Measurements from ENCODE around the gene ZBTB8A.
"Not testable (repeated sequence)": the region's sequence is repeated elsewhere in the genome, so short reads cannot be mapped to it uniquely, and the experiment has no call there.

Gene ZBTB8A

DNA sequence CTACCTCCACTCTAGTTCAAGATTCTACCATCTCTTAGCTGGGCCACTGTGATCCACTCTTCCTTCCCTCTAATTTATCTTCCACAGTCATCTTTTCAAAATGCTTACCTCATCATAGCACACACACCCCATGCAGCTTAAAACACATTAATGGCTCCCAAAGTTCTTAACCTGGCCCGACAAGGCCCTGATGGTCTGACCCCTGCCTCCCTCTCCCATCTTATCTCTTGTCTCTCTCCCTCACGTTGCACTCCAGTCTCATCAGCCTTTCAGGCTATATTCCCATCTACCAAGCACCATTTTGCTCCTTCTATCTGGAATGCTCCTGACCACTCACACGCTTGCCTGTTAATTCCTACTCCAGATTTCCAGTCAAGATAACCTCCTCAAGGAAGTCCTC lies 2.5 kb upstream of the ZBTB8A start:
- Histone ChIP-seq H3K9ac (ENCODE audit: low read length in 2 of 2) (no peak overlapping the region), H3K27ac (ENCODE audit: low read length) (no peak overlapping the region), H3K9me3 (ENCODE audit: control insufficient read depth in 2 of 2, low read length in 2 of 2) (no peaks in the 10 kb centered on the region), H3K36me3 (ENCODE audit: control insufficient read depth in 2 of 2, insufficient read depth in 2 of 2, low read length in 2 of 2) (no peaks in the 10 kb centered on the region), H3K27me3 (ENCODE audit: control insufficient read depth in 1 of 2, insufficient read depth in 2 of 2, low read length in 2 of 2) (no peaks in the 10 kb centered on the region), H3K4me3 (ENCODE audit: low read length in 2 of 2) (no peak overlapping the region), H3K4me1 (ENCODE audit: control insufficient read depth, insufficient read depth, low read length) (peaks cover 5% of the 10 kb centered on the region)

DNA sequence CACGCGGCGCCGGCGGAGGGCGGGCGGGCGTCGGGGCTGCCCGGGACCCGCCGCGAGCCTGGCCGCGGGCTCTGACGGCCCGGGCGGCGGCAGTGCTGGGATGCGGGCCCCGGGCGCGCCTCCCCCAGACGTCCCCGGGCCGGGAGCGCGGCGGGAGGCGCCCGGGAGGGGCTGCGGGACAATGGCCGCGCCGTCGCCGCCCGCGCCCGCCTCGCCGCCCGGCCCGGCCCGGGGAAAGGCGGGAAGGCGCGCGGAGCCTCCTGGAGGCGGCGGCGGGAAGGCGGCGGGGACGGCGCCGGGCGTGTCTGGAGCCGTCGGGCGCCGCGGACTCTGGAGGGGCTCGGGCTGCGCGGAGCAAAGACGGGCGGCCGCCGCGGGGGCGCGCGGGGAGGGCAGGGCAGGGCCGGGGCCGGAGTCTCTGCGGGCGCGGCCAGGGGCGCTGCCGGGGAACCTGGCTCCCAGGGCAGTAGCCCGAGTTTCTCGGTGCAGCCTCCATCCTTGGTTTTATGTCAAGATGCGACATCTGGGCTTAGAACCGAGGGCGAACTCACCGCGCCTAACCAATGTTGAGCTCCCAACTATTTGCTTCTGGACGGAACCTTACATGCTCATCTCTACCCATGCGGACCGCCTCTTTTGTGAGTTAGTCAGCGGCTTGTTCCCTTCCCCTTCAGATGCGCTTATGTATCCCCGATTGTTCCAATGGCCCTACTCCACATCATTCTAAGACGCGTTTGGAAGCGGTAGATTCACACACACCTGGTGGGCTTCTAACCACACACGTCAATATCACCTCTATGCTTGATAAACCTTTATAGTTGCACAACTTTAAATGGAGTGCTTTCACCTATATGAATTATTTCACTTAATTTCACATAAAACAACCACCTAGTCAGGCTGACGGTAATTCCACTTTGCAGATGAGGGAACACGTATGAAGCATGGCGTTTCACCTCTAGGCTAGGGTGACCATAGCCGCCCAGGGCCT lies 651 bp downstream of the ZBTB8A start:
- H3K36me3 ChIP-seq (ENCODE audit: control insufficient read depth in 2 of 2, insufficient read depth in 2 of 2, low read length in 2 of 2): no peaks in the 10 kb centered on the region
- H3K9me3 ChIP-seq (ENCODE audit: control insufficient read depth in 2 of 2, low read length in 2 of 2): no peaks in the 10 kb centered on the region
- H3K27ac ChIP-seq (ENCODE audit: low read length): no peak overlapping the region
- H3K4me1 ChIP-seq (ENCODE audit: control insufficient read depth, insufficient read depth, low read length): peaks cover 5% of the 10 kb centered on the region
- H3K4me3 ChIP-seq (ENCODE audit: low read length in 2 of 2): peak overlapping the region; percentile 82 to 83
- H3K9ac ChIP-seq (ENCODE audit: low read length in 2 of 2): peak overlapping the region; percentile 68
- H3K27me3 ChIP-seq (ENCODE audit: control insufficient read depth in 1 of 2, insufficient read depth in 2 of 2, low read length in 2 of 2): no peaks in the 10 kb centered on the region

DNA sequence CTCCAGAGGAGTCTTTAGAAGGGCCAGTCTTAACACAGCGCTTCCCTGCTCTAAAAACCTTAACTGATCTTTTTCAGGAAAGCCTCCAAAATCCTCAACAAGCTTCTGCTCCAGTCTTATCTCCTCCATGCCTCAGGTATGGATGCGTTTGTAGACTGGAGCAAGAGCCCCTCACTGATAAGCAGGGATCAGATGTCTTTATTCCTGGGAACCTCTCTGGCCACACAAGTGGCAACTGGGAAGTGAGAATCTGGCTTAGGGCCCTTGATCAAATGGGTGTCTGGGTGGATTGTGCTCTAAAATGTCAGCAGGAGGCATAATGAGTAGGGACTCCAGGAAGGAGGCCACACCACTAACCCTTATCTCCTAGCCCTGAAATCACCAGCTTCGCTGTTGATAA lies 1.4 kb downstream of the ZBTB8A start:
- Histone ChIP-seq H3K36me3 (ENCODE audit: control insufficient read depth in 2 of 2, insufficient read depth in 2 of 2, low read length in 2 of 2) (no peaks in the 10 kb centered on the region), H3K9me3 (ENCODE audit: control insufficient read depth in 2 of 2, low read length in 2 of 2) (no peaks in the 10 kb centered on the region), H3K27me3 (ENCODE audit: control insufficient read depth in 1 of 2, insufficient read depth in 2 of 2, low read length in 2 of 2) (no peaks in the 10 kb centered on the region), H3K9ac (ENCODE audit: low read length in 2 of 2) (peak overlapping the region in 1 of 2 donors; percentile 68), H3K4me1 (ENCODE audit: control insufficient read depth, insufficient read depth, low read length) (peaks cover 5% of the 10 kb centered on the region), H3K4me3 (ENCODE audit: low read length in 2 of 2) (peak overlapping the region; percentile 82 to 83), H3K27ac (ENCODE audit: low read length) (no peak overlapping the region)

DNA sequence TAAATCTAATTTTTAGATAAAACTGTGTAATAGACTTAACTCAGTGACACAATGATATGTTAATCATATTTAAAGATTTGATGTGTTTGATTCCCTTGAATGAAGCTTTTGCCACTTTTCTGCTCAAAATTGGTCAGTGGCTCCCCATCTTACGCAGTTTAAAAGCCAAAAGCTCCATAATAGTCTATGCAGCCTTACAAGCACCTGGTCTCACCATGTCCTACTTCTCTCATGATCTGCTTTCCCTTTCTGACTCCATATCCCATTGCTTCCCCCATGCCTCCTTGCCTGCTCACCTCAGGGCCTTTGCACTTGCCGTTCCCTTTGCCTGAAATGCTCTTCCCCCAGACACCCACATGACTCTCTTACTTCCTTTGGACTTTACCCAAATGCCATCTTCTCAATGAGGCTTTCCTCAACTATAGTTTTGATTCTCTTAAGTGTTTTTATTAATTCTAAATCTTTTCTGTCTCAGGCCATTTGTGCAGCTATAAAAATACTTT lies 1.9 kb downstream of the ZBTB8A start:
- Histone ChIP-seq H3K9me3 (ENCODE audit: control insufficient read depth in 2 of 2, low read length in 2 of 2) (no peaks in the 10 kb centered on the region), H3K4me1 (ENCODE audit: control insufficient read depth, insufficient read depth, low read length) (peaks cover 5% of the 10 kb centered on the region), H3K36me3 (ENCODE audit: control insufficient read depth in 2 of 2, insufficient read depth in 2 of 2, low read length in 2 of 2) (no peaks in the 10 kb centered on the region), H3K27ac (ENCODE audit: low read length) (no peak overlapping the region), H3K4me3 (ENCODE audit: low read length in 2 of 2) (no peak overlapping the region), H3K9ac (ENCODE audit: low read length in 2 of 2) (no peak overlapping the region), H3K27me3 (ENCODE audit: control insufficient read depth in 1 of 2, insufficient read depth in 2 of 2, low read length in 2 of 2) (no peaks in the 10 kb centered on the region)

DNA sequence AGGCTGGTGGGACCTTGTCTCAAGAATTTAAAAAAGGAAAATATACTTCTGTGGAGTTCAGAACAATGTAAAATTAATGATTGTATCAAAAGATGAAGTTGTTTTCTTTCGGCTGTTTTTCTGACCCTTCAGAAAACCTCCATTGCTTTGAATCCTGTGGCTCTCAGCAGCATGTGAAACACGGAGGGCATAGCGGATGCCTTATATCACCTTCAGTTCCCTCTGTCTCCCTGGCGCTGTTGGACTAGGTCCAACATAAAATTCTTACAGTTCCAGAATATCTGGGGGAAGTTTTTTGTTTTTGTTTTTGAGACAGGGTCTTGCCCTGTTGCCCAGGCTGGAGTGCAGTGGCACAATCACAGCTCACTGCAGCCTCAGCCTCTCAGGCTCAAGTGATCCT lies 7.4 kb downstream of the ZBTB8A start:
- Histone ChIP-seq H3K27me3 (ENCODE audit: control insufficient read depth in 1 of 2, insufficient read depth in 2 of 2, low read length in 2 of 2) (no peaks in the 10 kb centered on the region), H3K9ac (ENCODE audit: low read length in 2 of 2) (no peak overlapping the region), H3K4me1 (ENCODE audit: control insufficient read depth, insufficient read depth, low read length) (no peaks in the 10 kb centered on the region), H3K36me3 (ENCODE audit: control insufficient read depth in 2 of 2, insufficient read depth in 2 of 2, low read length in 2 of 2) (no peaks in the 10 kb centered on the region), H3K4me3 (ENCODE audit: low read length in 2 of 2) (no peak overlapping the region), H3K9me3 (ENCODE audit: control insufficient read depth in 2 of 2, low read length in 2 of 2) (no peaks in the 10 kb centered on the region), H3K27ac (ENCODE audit: low read length) (no peak overlapping the region)

DNA sequence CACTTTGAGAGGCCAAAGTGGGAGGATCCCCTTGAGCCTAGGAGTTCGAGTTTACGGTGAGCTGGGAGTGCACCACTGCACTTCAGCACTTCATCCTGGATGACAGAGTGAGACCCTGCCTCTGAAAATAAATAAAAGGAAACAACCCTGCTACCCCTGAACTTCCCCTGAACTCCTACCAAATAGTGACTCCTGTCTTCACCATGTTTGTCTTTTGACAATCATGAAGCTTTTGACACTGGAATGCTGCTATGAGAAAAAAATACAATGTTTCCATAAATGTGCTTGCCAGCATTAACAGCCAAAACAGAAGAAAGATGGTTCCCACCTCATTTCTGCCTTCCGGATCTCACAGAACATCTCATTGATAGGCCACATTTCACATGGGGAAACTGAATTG lies 10.4 kb downstream of the ZBTB8A start:
- no peak overlapping the region for H3K4me3 ChIP-seq (ENCODE audit: low read length in 2 of 2)

DNA sequence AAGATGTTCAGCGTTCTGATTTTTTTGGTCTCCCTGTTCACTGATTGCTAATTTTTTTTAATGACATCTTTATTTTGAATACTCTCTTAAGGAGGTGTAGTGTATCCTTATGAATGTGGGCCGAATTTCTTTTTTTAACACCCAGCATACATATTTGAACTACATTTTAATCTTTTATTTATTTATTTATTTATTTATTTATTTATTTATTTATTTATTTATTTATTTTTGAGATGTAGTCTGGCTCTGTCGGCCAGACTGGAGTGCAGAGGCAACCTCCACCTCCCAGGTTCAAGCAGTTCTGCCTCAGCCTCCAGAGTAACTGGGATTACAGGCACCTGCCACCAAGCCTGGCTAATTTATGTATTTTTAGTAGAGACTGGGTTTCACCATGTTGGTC lies 15.1 kb downstream of the ZBTB8A start:
- Histone ChIP-seq H3K9me3 (ENCODE audit: control insufficient read depth in 2 of 2, low read length in 2 of 2) (no peaks in the 10 kb centered on the region), H3K4me3 (ENCODE audit: low read length in 2 of 2) (no peak overlapping the region), H3K4me1 (ENCODE audit: control insufficient read depth, insufficient read depth, low read length) (no peaks in the 10 kb centered on the region), H3K27ac (ENCODE audit: low read length) (no peak overlapping the region), H3K36me3 (ENCODE audit: control insufficient read depth in 2 of 2, insufficient read depth in 2 of 2, low read length in 2 of 2) (peaks cover 0 to 4% of the 10 kb centered on the region in 2 donors), H3K9ac (ENCODE audit: low read length in 2 of 2) (no peak overlapping the region), H3K27me3 (ENCODE audit: control insufficient read depth in 1 of 2, insufficient read depth in 2 of 2, low read length in 2 of 2) (no peaks in the 10 kb centered on the region)

More for the DNA sequence above, 10.4 kb downstream of the ZBTB8A start:
- Histone ChIP-seq H3K27ac (ENCODE audit: low read length) (no peak overlapping the region), H3K27me3 (ENCODE audit: control insufficient read depth in 1 of 2, insufficient read depth in 2 of 2, low read length in 2 of 2) (no peaks in the 10 kb centered on the region), H3K4me1 (ENCODE audit: control insufficient read depth, insufficient read depth, low read length) (no peaks in the 10 kb centered on the region), H3K9me3 (ENCODE audit: control insufficient read depth in 2 of 2, low read length in 2 of 2) (no peaks in the 10 kb centered on the region), H3K9ac (ENCODE audit: low read length in 2 of 2) (no peak overlapping the region), H3K36me3 (ENCODE audit: control insufficient read depth in 2 of 2, insufficient read depth in 2 of 2, low read length in 2 of 2) (no peaks in the 10 kb centered on the region)

DNA sequence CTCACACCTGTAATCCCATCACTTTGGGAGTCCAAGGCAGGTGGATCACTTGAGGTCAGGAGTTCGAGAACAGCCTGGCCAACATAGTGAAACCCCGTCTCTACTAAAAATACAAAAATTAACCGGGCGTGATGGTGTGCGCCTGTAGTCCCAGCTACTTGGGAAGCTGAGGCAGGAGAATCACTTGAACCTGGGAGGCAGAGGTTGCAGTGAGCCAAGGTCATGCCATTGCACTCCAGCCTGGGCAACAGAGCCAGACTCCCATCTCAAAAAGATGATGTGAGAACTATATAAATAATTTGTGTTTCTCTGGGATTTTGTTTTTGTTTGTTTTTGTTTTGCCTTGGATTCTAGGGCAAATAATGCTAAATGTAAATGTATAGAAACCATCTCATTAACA lies 17.8 kb downstream of the ZBTB8A start:
- not testable (repeated sequence) for H3K9me3 ChIP-seq (ENCODE audit: control insufficient read depth in 2 of 2, low read length in 2 of 2); H3K27ac ChIP-seq (ENCODE audit: low read length); H3K36me3 ChIP-seq (ENCODE audit: control insufficient read depth in 2 of 2, insufficient read depth in 2 of 2, low read length in 2 of 2); H3K4me1 ChIP-seq (ENCODE audit: control insufficient read depth, insufficient read depth, low read length); H3K27me3 ChIP-seq (ENCODE audit: control insufficient read depth in 1 of 2, insufficient read depth in 2 of 2, low read length in 2 of 2); H3K9ac ChIP-seq (ENCODE audit: low read length in 2 of 2); H3K4me3 ChIP-seq (ENCODE audit: low read length in 2 of 2)

DNA sequence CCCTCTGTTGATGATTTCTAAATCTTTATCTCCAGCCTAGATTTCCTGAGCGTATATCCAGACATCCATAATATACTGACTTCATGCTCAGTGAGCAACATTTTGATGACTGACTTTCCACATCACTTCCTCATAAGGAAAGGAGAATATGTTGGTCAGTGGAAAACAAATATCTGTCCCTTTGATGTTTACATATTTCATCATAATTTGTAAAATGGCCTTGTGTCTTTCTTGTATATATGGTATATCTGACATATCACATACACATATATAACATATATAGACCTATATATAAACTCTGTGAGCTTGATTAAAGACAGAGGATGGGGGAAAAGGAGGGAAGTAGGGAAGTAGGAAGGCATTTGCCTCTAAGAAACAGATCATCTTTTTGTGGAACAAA lies 18.6 kb downstream of the ZBTB8A start:
- H3K36me3 ChIP-seq (ENCODE audit: control insufficient read depth in 2 of 2, insufficient read depth in 2 of 2, low read length in 2 of 2): peaks cover 0 to 7% of the 10 kb centered on the region in 2 donors
- no peaks in the 10 kb centered on the region for H3K9me3 ChIP-seq (ENCODE audit: control insufficient read depth in 2 of 2, low read length in 2 of 2)
- H3K4me1 ChIP-seq (ENCODE audit: control insufficient read depth, insufficient read depth, low read length): no peaks in the 10 kb centered on the region
- no peak overlapping the region for H3K4me3 ChIP-seq (ENCODE audit: low read length in 2 of 2)
- H3K27ac ChIP-seq (ENCODE audit: low read length): no peak overlapping the region
- H3K9ac ChIP-seq (ENCODE audit: low read length in 2 of 2): no peak overlapping the region
- H3K27me3 ChIP-seq (ENCODE audit: control insufficient read depth in 1 of 2, insufficient read depth in 2 of 2, low read length in 2 of 2): no peaks in the 10 kb centered on the region

DNA sequence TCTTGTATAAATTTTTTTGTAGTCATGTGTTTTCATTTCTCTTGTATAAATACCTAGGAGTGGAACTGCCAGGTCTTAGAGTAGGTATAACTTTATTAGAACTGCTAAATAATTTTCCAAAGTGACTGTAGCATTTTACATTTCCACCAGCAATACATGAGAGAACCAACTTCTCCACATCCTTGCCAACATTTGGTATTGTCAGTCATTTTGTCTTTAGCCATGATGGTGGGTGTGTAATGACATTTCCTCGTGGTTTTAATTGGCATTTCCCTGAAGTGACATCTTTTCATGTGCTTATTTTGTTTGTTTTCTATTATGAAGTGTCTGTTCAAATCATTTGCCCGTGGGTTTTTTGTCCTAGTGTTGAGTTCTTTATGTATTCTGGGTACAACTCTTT lies 29.7 kb downstream of the ZBTB8A start:
- Histone ChIP-seq H3K4me1 (ENCODE audit: control insufficient read depth, insufficient read depth, low read length) (no peaks in the 10 kb centered on the region), H3K36me3 (ENCODE audit: control insufficient read depth in 2 of 2, insufficient read depth in 2 of 2, low read length in 2 of 2) (peaks cover 0 to 2% of the 10 kb centered on the region in 2 donors), H3K9ac (ENCODE audit: low read length in 2 of 2) (no peak overlapping the region)

More for the DNA sequence above, 29.7 kb downstream of the ZBTB8A start:
- Histone ChIP-seq H3K4me3 (ENCODE audit: low read length in 2 of 2) (no peak overlapping the region), H3K27me3 (ENCODE audit: control insufficient read depth in 1 of 2, insufficient read depth in 2 of 2, low read length in 2 of 2) (no peaks in the 10 kb centered on the region), H3K9me3 (ENCODE audit: control insufficient read depth in 2 of 2, low read length in 2 of 2) (no peaks in the 10 kb centered on the region), H3K27ac (ENCODE audit: low read length) (no peak overlapping the region)

Measured in stomach smooth muscle (tissue), 2 donors.